Thymus (tissue), 11 donors: Measurements from ENCODE around the gene HMHB1. TPM values are rescaled to one million over a fixed set of nuclear protein-coding genes. Genes with fewer than 3 reads are reported as not detected.

Experiments
- DNase-seq, 9 donors: peaks; one replicate each; pipeline ENCODE4 v3.0.0-alpha.2; 2013; ENCODE audit warnings: low spot score in 9 of 9, low read depth in 6 of 9, missing footprints in 1 of 9
- H3K27ac ChIP-seq, 2 donors: one replicate each; pipeline ENCODE4 v1.5.1; 2013; ENCODE audit warnings: control low read depth in 1 of 2, low read depth in 1 of 2, low read length in 1 of 2, mild to moderate bottlenecking in 1 of 2, moderate library complexity in 1 of 2
- H3K27me3 ChIP-seq, 2 donors: one replicate each; pipeline ENCODE4 v1.5.1; 2013; ENCODE audit warnings: low read length in 1 of 2; ENCODE audit not compliant: control insufficient read depth in 2 of 2, insufficient read depth in 1 of 2
- H3K36me3 ChIP-seq, 2 donors: one replicate each; pipeline ENCODE4 v1.5.1; 2013; ENCODE audit warnings: low read length in 1 of 2, mild to moderate bottlenecking in 1 of 2, moderate library complexity in 1 of 2; ENCODE audit not compliant: control insufficient read depth in 2 of 2, insufficient read depth in 2 of 2
- H3K4me1 ChIP-seq, 2 donors: one replicate each; pipeline ENCODE4 v1.5.1; 2013; ENCODE audit warnings: low read length in 2 of 2; ENCODE audit not compliant: control insufficient read depth in 2 of 2, insufficient read depth in 2 of 2
- H3K4me3 ChIP-seq, 2 donors: one replicate each; pipeline ENCODE4 v1.5.1; 2013; ENCODE audit warnings: low read length in 2 of 2, control low read depth in 1 of 2, mild to moderate bottlenecking in 1 of 2
- H3K9me3 ChIP-seq, 2 donors: one replicate each; pipeline ENCODE4 v1.5.1; 2013; ENCODE audit warnings: low read length in 1 of 2, mild to moderate bottlenecking in 1 of 2; ENCODE audit not compliant: control insufficient read depth in 2 of 2, insufficient read depth in 1 of 2
- WGBS: extraction: QIAGEN DNeasy Blood & Tissue Kit; methylation state at CpG from one replicate; pipeline ENCODE4 v1.1.7; 2013; 5-methylcytosine and 5-hydroxymethylcytosine counted together
- polyA plus RNA-seq: library from polyadenylated mRNA; stranded (reverse); fragments of 200-250 nt; gene quantifications from one replicate; pipeline ENCODE4 v1.2.3, GENCODE V29; 2013
- total RNA-seq: library from RNA; stranded (reverse); fragments of 120-200 nt; gene quantifications from one replicate; pipeline ENCODE4 v1.2.4, GENCODE V29; 2013
- donor health status: healthy.

Gene HMHB1
- total and polyA plus RNA-seq, 2 donors = 0.33 to 3.8 TPM

DNA sequence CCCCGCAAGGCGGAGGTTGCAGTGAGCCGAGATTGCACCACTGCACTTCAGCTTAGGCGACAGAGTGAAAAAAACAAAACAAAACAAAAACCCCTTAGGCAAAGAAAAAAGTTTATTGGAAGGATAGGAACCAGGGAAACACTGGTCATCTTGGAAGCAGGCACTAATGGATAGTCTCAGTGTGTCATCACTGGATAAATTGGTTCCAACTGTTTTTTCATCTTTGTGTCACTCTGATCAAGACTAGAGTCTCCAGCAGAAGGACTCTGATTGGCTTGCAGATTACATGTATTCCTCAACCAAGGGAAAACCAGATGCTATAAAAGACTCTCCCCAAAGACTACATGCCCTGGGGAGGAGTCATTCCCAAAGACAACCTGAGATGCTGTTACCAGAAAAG lies 35.0 kb upstream of the HMHB1 start:
- 87% methylated on average over 4 of the region's 4 CpGs for whole genome bisulfite sequencing
- H3K36me3 ChIP-seq = no peaks in the 10 kb centered on the region
- H3K4me1 ChIP-seq = no peaks in the 10 kb centered on the region

DNA sequence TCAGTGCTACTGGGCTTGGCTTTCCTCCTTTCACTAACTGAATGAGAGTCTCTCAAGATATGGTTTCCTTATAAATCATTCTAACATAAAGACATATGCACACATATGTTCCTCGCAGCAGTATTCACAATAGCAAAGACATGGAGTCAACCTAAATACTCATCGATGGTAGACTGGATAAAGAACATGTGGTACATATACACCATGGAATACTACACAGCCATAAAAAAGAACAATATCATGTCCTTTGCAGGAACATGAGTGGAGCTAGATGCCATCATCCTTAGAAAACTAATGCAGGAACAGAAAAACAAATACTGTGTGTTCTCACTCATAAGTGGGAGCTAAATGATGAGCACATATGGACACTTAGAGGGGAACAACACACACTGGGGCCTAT lies 32.5 kb upstream of the HMHB1 start:
- H3K27me3 ChIP-seq = no peaks in the 10 kb centered on the region
- no peak for DNase-seq
- no peak overlapping the region for H3K4me3 ChIP-seq
- no peak overlapping the region for H3K27ac ChIP-seq
- WGBS = 99% methylated on average over 2 of the region's 2 CpGs
- no peaks in the 10 kb centered on the region for H3K4me1 ChIP-seq
- H3K9me3 ChIP-seq = peaks cover 0 to 2% of the 10 kb centered on the region in 2 donors
- no peaks in the 10 kb centered on the region for H3K36me3 ChIP-seq

More for the DNA sequence above, 35.0 kb upstream of the HMHB1 start:
- DNase-seq = no peak
- H3K27ac ChIP-seq = no peak overlapping the region
- H3K4me3 ChIP-seq = no peak overlapping the region
- no peaks in the 10 kb centered on the region for H3K27me3 ChIP-seq
- peaks cover 0 to 2% of the 10 kb centered on the region in 2 donors for H3K9me3 ChIP-seq

DNA sequence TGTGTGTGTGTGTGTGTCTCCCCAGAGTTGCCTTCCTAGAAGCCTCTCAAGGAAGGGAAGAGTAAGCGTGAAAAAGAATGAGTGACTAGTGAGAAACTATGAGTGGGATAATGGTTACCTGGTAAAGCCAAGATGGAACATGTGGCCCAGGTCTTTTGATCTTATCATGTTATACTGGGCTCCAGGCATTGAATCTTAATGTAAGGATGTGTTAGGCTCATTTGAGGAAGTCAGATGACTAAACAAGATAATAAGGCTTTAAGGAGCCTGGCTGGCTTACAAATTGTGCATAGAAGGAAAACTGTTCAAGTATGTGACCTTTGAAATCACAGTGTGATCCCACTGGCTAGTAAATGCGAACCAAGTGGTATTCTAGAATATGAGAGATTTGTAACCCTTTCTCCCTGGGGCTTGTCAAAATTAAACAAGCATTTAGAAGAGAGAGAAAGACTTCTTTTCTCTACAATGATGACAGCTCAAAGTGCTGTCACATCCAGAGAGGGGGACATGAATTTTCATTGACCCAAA lies 29.9 kb upstream of the HMHB1 start:
- DNase-seq = no peak
- Histone ChIP-seq H3K9me3 (peaks cover 0 to 2% of the 10 kb centered on the region in 2 donors), H3K27me3 (no peaks in the 10 kb centered on the region), H3K4me1 (no peaks in the 10 kb centered on the region), H3K4me3 (no peak overlapping the region), H3K36me3 (no peaks in the 10 kb centered on the region), H3K27ac (no peak overlapping the region)
- 83% methylated on average over 2 of the region's 2 CpGs for WGBS

DNA sequence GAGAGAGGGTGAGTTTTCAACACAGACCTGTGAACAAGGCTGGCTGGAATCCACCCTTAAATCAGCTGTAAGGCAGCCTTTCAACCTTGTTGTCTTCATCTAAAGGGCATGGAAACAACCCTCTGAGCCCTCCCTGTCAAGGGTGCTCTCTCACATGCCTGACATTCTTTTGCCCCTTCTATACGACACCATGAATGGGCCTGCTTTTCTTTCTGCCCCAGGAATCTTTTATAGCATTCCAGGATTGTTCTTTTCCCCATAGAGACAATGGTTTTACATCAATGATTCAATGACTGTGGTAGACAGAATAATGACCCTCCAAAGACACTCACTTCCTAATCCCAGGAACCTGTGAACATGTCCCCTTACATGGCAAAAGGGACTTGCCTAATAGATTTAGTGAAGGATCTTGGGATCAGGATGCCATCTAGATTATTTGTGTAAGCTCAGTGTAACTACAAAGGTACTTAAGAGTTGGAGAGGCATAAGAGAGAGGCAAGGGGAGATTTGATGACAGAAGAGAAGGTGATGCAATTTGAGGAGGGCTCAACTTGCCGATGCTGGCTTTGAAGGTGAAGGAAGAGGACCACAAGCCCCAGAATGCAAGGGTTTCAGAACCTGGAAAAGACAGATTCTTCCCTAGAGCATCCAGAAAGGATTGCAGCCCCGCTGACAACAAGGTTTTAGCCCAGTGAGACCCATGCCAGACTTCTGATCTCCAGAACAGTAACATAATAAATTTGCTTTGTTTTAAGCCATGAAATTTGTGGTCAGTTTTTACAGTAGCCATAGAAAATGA lies 29.2 kb upstream of the HMHB1 start:
- H3K9me3 ChIP-seq = peaks cover 0 to 2% of the 10 kb centered on the region in 2 donors
- no peak overlapping the region for H3K27ac ChIP-seq
- no peak for DNase-seq
- no peaks in the 10 kb centered on the region for H3K27me3 ChIP-seq
- H3K4me3 ChIP-seq = no peak overlapping the region
- 98% methylated on average over 3 of the region's 3 CpGs for WGBS
- no peaks in the 10 kb centered on the region for H3K36me3 ChIP-seq
- no peaks in the 10 kb centered on the region for H3K4me1 ChIP-seq

DNA sequence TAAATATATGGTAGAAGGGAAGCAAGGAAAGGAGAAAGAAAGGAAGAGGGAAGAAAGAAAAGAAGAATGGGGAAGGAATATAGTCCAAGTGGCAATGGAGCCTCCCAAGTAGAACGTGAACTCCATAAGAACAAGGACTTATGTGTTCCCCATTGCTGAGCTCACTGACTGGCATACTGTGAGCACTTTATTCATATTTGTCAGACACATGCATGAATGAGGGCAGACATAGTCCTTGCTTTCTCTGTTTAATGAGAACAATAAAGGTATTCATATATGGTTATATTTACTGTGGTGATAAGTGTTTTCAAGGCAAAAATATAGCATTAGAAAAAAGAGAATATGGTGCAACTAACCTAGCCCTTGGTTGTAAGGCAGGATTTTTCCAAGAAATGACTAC lies 23.6 kb upstream of the HMHB1 start:
- no peak overlapping the region for H3K27ac ChIP-seq
- H3K36me3 ChIP-seq = no peaks in the 10 kb centered on the region
- WGBS = 100% methylated on average over 1 of the region's 1 CpG
- DNase-seq = no peak
- no peaks in the 10 kb centered on the region for H3K27me3 ChIP-seq
- no peak overlapping the region for H3K4me3 ChIP-seq
- no peaks in the 10 kb centered on the region for H3K9me3 ChIP-seq
- H3K4me1 ChIP-seq = peaks cover 0 to 4% of the 10 kb centered on the region in 2 donors

DNA sequence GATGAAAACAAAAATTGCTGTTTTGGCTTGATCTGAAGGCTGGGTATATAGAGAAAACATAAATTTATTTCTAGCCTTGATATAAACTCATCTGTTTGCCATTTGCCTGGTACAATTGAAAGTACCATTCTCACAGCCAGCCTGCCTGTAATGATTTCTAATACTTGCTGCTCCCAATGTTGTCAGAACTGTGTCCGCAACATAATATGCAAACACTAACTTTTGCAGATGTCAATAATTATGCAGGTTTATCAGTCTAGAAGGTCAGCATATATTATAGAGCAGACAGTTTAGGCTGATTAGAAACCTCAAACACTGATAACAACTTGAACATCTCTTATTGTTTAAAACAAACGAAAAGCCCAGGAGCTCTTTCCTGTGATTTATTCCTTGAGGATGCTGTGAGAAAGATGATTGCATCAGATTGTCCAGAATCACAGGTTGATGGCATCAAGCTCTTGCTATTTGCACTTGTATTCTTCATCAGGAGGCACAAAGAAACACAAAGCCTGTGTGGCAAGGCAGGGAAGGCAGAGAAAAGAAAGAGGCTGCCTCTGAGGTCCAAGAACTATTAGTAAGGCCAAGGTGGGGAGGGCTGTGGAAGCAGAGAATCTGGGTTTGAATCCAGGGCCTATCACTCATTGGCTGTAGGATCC lies 21.4 kb upstream of the HMHB1 start:
- DNase-seq = no peak
- peaks cover 0 to 4% of the 10 kb centered on the region in 2 donors for H3K4me1 ChIP-seq
- no peaks in the 10 kb centered on the region for H3K27me3 ChIP-seq
- no peaks in the 10 kb centered on the region for H3K36me3 ChIP-seq
- no peak overlapping the region for H3K27ac ChIP-seq
- WGBS = 98% methylated on average over 2 of the region's 2 CpGs
- H3K9me3 ChIP-seq = no peaks in the 10 kb centered on the region
- H3K4me3 ChIP-seq = no peak overlapping the region

DNA sequence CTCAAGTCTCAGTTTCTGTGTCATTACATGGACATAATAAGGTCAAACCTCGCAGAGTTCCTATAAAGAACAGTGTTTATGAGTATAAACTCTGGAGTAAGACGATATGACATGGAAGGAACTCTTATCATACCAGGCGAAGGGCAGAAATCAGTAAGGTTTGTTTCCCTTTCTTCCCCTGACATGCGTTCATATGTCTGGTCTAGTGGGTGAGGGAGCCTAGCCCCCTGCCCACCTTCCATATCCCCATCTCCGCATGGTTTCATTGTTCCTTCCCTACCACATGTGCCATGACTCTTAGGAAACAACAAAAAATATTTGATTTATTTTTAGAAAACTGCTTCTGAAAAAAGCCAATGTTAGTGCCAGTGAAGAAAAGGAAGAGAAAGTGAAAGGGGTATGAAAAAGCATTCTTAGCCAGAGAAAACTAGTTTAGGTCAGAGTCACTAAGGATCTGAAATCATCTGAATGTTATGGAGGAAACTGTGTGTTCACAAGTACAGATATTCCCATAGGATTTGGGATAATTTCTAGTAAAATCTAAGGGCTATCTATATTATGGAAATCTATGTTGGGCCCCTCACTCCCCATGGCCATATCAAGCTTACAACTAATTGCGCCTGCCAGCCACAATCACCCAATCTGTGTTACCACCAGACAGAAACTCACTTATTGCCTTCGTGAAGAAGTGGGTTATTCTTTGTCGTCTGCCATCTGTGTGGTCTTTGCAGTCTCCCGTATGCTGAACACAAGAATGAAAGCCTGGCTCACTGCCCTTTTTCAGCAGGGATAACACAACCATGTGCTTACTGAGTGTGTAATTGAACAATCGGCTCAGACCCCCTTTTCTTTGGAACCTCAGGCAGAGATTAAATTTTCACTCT lies 19.9 kb upstream of the HMHB1 start:
- Histone ChIP-seq H3K4me1 (peaks cover 0 to 4% of the 10 kb centered on the region in 2 donors), H3K27ac (peak overlapping the region in 1 of 2 donors; percentile 11), H3K36me3 (no peaks in the 10 kb centered on the region), H3K4me3 (no peak overlapping the region), H3K9me3 (no peaks in the 10 kb centered on the region), H3K27me3 (no peaks in the 10 kb centered on the region)
- DNase-seq = no peak
- 47% methylated on average over 10 of the region's 10 CpGs for WGBS

DNA sequence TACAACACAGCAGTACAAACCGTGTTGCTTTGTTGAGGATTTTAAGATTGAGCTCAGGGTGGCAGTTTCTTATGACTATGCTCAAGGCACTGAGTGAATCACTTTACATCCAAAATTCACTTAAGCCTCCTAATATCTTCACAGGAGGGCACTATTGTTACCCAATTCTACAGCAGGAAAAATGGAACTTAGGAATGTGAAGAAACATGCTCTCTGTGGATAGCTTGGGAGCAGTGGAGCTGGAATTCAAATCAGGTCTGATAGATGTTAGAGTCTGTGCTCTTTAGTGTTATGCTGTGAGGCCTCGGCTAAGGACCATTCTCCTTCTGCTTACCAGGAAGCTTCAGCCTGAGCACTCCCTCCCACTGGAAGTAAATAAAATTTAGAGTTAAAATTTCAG lies 18.7 kb upstream of the HMHB1 start:
- no peaks in the 10 kb centered on the region for H3K36me3 ChIP-seq
- H3K4me1 ChIP-seq = peaks cover 0 to 4% of the 10 kb centered on the region in 2 donors
- H3K27ac ChIP-seq = no peak overlapping the region
- H3K4me3 ChIP-seq = no peak overlapping the region
- H3K27me3 ChIP-seq = no peaks in the 10 kb centered on the region
- DNase-seq = no peak
- 97% methylated on average over 2 of the region's 2 CpGs for WGBS
- H3K9me3 ChIP-seq = no peaks in the 10 kb centered on the region
